Body of pancreas (tissue), 4 donors: Measurements from ENCODE around the gene MZT2B.
"Not testable (repeated sequence)": the region's sequence is repeated elsewhere in the genome, so short reads cannot be mapped to it uniquely, and the experiment has no call there.

Experiments
- POLR2A ChIP-seq, 3 donors: fragments of 450-650 bp; IDR thresholded peaks; one replicate each; pipeline ENCODE4 v1.6.1; 2016; ENCODE audit warnings: antibody characterized with exemption in 3 of 3, mild to moderate bottlenecking in 2 of 3
- TF ChIP-seq, protein P1 (sequence below), 7 experiments: fragments of 450-650 bp in 4 of 7; fragments of 200-600 bp in 3 of 7; sonication (generic) in 3 of 7; IDR thresholded peaks; one replicate each; pipeline ENCODE4 v1.5.1; 2016 to 2019; ENCODE audit warnings: antibody characterized with exemption in 7 of 7

- TF ChIP-seq POLR2A (IDR thresholded peaks at IDR 0.05): not testable (repeated sequence)
- TF ChIP-seq, protein P1, sequence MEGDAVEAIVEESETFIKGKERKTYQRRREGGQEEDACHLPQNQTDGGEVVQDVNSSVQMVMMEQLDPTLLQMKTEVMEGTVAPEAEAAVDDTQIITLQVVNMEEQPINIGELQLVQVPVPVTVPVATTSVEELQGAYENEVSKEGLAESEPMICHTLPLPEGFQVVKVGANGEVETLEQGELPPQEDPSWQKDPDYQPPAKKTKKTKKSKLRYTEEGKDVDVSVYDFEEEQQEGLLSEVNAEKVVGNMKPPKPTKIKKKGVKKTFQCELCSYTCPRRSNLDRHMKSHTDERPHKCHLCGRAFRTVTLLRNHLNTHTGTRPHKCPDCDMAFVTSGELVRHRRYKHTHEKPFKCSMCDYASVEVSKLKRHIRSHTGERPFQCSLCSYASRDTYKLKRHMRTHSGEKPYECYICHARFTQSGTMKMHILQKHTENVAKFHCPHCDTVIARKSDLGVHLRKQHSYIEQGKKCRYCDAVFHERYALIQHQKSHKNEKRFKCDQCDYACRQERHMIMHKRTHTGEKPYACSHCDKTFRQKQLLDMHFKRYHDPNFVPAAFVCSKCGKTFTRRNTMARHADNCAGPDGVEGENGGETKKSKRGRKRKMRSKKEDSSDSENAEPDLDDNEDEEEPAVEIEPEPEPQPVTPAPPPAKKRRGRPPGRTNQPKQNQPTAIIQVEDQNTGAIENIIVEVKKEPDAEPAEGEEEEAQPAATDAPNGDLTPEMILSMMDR (IDR thresholded peaks at IDR 0.05): not testable (repeated sequence)
Measured at GRCh38 chr2:130137118-130137517, 44.9 kb upstream of the MZT2B start.
